Progenitor cell of endocrine pancreas (in vitro differentiated cells): ENCODE data around the gene RNF113B. TPM values are rescaled to one million over a fixed set of nuclear protein-coding genes. Genes with fewer than 3 reads are reported as not detected.

Experiments
- DNase-seq: peaks from one replicate; pipeline ENCODE4 v3.0.0; 2021; ENCODE audit warnings: low spot score; ENCODE audit not compliant: unreplicated experiment
- H3K27ac Mint-ChIP-seq: 2 replicates; pipeline ENCODE4 v1.8.0; 2021; ENCODE audit warnings: mild to moderate bottlenecking, moderate library complexity, mixed read lengths
- H3K27me3 Mint-ChIP-seq: 2 replicates; pipeline ENCODE4 v1.8.0; 2021; ENCODE audit warnings: mixed read lengths
- H3K36me3 Mint-ChIP-seq: 2 replicates; pipeline ENCODE4 v1.8.0; 2022; ENCODE audit warnings: mixed read lengths; ENCODE audit not compliant: insufficient read depth
- H3K4me1 Mint-ChIP-seq: 2 replicates; pipeline ENCODE4 v1.8.0; 2021; ENCODE audit warnings: low read depth, mixed read lengths
- H3K4me3 Mint-ChIP-seq: 2 replicates; pipeline ENCODE4 v1.8.0; 2021; ENCODE audit warnings: low read depth, mild to moderate bottlenecking, moderate library complexity, mixed read lengths
- H3K9me3 Mint-ChIP-seq: 2 replicates; pipeline ENCODE4 v1.8.0; 2021; ENCODE audit warnings: low read depth, mixed read lengths
- CTCF ChIP-seq: fragments of 200-600 bp; sonication (generic); IDR thresholded peaks from one replicate; pipeline ENCODE4 v1.5.0; 2021; ENCODE audit warnings: antibody characterized with exemption, mild to moderate bottlenecking; ENCODE audit not compliant: unreplicated experiment
- long read RNA-seq: library from polyadenylated mRNA; unstranded; transcript quantifications from one replicate; pipeline ENCODE4 v2.0.0, GENCODE V29; 2020
- total RNA-seq: library from RNA; stranded (reverse); gene quantifications from 2 replicates; pipeline ENCODE4 v1.2.1, GENCODE V29; 2021

RNF113B gene
- not detected in 2 replicates for total RNA-seq
- long read RNA-seq = 0 reads

GRCh38 chr13:98176777-98177608 is at the start of gene RNF113B:
Gene RNF113B (minus strand): TSS chr13:98177269. CDS start chr13:98177236, 33 bp downstream.
- Mint-ChIP-seq H3K27me3 (no peaks in the 10 kb centered on the region), H3K4me3 (no peak within 1 kb of the TSS), H3K4me1 (peaks cover 41% of the 10 kb centered on the region), H3K27ac (no peak within 1 kb of the TSS), H3K9me3 (peaks cover 4% of the 10 kb centered on the region), H3K36me3 (peaks cover 28% of the 10 kb centered on the region)
- DNase-seq = no peak
- TF ChIP-seq CTCF = no peak

GRCh38 chr13:98226496-98226895 is 49.4 kb upstream of the RNF113B start:
- Mint-ChIP-seq H3K4me3 (no peak overlapping the region), H3K36me3 (peaks cover 49% of the 10 kb centered on the region), H3K27me3 (no peaks in the 10 kb centered on the region), H3K9me3 (peaks cover 15% of the 10 kb centered on the region), H3K27ac (peak overlapping the region; percentile 37), H3K4me1 (peaks cover 8% of the 10 kb centered on the region)
- TF ChIP-seq CTCF = no peak
- DNase-seq = no peak

- Mint-ChIP-seq H3K36me3 (peaks cover 44% of the 10 kb centered on the region), H3K27ac (peak overlapping the region; percentile 18), H3K27me3 (no peaks in the 10 kb centered on the region), H3K4me1 (peaks cover 17% of the 10 kb centered on the region), H3K4me3 (no peak overlapping the region), H3K9me3 (peaks cover 10% of the 10 kb centered on the region)
- TF ChIP-seq CTCF = no peak
- DNase-seq = no peak
Observed at GRCh38 chr13:98225036-98225940, 48.2 kb upstream of the RNF113B start.

- H3K27ac Mint-ChIP-seq = peak overlapping the region; percentile 18
- DNase-seq = no peak
- H3K27me3 Mint-ChIP-seq = no peaks in the 10 kb centered on the region
- H3K9me3 Mint-ChIP-seq = peaks cover 10% of the 10 kb centered on the region
- peaks cover 38% of the 10 kb centered on the region for H3K36me3 Mint-ChIP-seq
- H3K4me1 Mint-ChIP-seq = peaks cover 23% of the 10 kb centered on the region
- H3K4me3 Mint-ChIP-seq = no peak overlapping the region
- no peak for TF ChIP-seq CTCF
Observed at GRCh38 chr13:98224557-98224956, 47.5 kb upstream of the RNF113B start.

GRCh38 chr13:98223741-98224140 is 46.7 kb upstream of the RNF113B start:
- Mint-ChIP-seq H3K27ac (peak overlapping the region; percentile 30), H3K36me3 (peaks cover 37% of the 10 kb centered on the region), H3K4me3 (no peak overlapping the region), H3K4me1 (peaks cover 23% of the 10 kb centered on the region), H3K27me3 (no peaks in the 10 kb centered on the region), H3K9me3 (peaks cover 10% of the 10 kb centered on the region)
- no peak for DNase-seq
- no peak for TF ChIP-seq CTCF
